ENCODE data around the gene SCFD2. TPM values are rescaled to one million over a fixed set of nuclear protein-coding genes. Genes with fewer than 3 reads are reported as not detected.
A peak's percentile ranks its signal among the peaks of the same experiment; 100 is the strongest.

Gene SCFD2
- polyA plus RNA-seq, 4 donors, result 12.0 to 15.5 (median 14.1) TPM

DNA sequence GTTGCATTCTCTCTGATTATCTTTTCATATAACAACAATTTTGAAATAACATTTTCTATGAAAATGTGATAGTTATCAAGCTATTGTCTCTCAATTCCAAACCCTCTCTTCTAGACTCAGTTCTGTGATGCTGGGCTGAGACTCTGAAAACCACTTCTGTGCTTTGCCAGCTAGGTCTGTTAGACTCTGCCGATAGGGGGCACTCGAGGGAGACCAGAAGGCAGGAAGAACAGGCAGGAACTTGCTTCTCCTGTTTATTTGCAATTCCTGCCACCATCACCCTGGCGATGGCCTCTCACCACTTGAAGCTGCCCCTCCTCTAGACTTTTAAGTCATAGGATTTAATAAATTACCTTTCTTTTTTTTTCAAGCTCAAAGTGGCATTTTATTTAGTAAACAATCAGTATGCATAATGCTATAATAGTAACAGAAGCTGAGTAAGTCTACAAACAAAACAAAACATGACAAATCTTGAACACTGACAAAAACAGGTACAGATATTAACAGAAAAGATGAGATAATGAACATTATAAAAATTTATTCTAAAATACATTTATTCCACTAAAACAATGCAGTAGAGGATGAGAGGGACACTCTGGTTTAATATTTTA lies 454.1 kb downstream of the SCFD2 start:
- peak in 1 of 4 donors; percentile 32 for DNase-seq (ENCODE audit: low read depth in 4 of 4, low spot score in 2 of 4)

DNA sequence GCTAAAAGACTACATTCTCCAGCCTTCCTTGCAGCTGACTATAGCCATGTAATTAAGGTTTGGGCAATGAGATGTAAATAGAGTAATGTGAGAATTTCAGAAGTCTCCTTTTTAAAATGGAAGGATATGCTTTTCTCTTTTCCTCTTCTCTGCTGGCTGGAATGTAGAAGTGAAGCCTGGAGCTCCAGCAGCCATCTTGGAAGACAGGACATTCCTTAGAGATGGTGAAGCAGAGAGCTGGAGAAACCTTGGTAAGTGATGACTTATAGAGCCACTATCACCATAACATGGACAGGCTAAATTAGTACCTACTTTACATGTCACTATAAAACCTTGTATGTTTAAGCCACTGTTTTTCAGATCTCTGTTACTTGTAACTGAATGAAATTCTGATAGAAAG lies 455.7 kb downstream of the SCFD2 start:
- DNase-seq (ENCODE audit: low read depth in 4 of 4, low spot score in 2 of 4), result no peak

DNA sequence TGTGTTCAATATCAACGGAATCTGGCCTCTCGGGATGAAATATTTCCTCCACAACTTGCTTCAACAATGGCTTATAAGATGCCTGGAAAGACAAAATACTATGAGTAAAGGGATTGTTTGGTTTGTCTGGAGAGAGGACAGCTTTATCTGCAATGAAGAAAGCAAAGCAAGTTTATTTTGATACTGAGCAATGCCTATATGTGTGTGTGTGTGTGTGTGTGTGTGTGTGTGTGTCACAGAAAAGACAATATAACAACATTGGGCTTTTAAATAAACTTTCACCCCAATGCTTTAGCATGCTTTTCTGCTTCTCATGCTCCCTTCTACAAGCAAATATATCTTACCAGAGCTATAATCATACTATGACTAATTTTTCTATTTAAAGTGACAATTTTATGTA lies 458.4 kb downstream of the SCFD2 start:
- no peak for DNase-seq (ENCODE audit: low read depth in 4 of 4, low spot score in 2 of 4)

DNA sequence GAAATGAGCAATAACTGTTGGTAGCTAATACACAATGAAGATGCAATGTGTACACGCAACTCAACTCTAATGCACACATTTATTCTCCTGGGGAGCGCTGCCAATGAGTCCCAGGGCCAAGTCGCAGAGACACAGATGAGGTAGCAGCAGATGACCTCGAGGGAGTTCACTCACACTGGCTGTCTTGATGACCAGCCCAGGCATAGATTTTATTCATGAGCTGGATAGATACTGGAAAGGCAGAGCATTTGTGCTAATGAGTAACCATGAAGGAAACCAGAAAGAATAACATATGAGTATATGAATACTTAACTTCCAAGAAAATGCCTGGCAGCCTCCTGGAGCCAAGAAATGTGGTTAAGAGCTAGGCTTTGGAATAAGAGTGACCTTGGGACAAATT lies 461.4 kb downstream of the SCFD2 start:
- DNase-seq (ENCODE audit: low read depth in 4 of 4, low spot score in 2 of 4), result no peak

DNA sequence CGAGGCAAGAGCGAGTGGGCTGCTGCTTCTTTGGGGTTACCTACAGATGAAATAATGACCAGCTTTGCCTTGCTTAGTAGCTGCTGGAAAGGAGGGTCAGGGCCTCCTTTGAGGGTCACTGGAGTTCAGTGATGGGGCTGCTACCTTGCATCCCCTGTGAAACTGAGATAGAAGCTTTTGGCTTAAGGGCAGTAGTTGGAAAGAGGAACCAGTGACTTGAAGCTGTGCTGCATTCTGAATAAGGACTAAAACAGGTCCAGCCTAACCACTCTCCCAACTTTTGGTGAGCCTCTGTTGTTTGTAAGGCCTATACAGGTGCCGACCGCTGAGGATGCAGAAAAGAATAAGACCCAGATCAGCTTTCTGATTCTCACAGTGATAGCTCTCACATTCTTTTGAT lies 462.6 kb downstream of the SCFD2 start:
- no peak for DNase-seq (ENCODE audit: low read depth in 4 of 4, low spot score in 2 of 4)

DNA sequence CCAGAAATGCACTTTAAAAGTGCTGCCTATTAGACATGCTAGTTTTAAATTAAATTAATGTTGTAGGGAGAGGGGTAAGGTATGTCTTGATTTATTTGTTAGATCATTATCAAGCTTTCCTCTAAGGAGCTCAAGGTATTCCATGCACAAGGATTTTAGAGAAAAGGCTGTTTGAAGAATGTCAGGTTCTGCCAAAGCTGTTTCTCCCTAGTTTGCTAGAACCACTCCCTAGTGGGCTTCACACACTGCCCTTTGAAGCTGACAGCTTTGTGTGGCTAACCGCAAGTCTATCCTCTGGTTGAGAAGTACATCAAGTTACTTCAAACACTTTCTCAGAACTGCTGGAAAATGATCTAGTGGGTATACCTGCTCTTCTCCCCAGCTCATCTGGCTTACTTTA lies 471.4 kb downstream of the SCFD2 start:
- no peak for DNase-seq (ENCODE audit: low read depth in 4 of 4, low spot score in 2 of 4)

DNA sequence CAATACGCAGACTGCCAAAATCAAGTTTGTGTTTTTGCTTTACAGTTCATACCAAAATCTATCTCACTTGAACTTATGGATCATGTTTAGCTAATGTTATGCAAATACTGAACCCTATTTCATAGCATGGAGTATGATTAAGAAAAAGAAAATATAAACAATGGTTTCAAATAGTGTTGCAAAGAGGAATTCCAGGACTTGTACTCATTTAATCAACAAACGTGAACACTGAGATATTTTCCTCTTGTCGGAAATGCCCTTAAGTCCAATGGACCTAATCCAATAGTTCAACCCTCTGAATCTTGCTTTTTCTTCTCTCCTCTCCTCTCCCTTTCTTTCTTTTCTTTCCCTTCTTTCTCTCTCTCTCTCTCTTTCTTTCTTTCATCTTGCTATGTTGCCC lies 473.0 kb downstream of the SCFD2 start:
- no peak for DNase-seq (ENCODE audit: low read depth in 4 of 4, low spot score in 2 of 4)

DNA sequence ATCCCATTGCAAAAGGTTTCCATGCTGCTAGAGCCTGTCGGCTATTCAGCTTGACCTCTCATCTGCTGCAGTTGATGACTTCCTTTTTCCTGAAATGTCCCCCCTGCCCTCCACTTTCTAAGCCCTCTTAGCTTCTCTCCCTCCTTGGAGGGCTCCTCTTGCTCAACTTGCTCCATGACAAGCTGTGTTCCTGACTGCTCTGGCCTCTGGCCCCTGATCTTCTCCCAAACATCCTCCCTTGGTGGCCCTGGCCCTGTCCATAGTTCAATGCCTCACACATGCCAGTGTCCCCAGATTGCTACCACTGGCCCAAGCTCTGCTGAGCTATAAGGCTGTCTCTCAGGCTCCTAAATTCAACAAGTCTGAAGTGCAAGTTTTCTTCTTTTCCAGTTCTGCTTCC lies 474.1 kb downstream of the SCFD2 start:
- DNase-seq (ENCODE audit: low read depth in 4 of 4, low spot score in 2 of 4), result no peak

DNA sequence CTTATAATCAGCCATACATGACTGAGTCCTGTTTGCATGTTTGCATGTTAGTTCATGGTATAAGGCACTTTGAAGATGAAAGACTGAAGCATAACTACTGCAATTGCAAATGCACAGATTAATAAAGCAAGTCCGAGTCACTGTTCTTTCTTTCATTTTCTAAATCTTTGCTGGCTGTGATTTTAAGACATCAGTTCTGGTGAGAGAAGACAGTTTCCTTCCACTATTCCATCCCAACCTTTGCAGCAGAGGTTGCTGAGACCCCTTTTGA lies 475.4 kb downstream of the SCFD2 start:
- DNase-seq (ENCODE audit: low read depth in 4 of 4, low spot score in 2 of 4), result no peak

DNA sequence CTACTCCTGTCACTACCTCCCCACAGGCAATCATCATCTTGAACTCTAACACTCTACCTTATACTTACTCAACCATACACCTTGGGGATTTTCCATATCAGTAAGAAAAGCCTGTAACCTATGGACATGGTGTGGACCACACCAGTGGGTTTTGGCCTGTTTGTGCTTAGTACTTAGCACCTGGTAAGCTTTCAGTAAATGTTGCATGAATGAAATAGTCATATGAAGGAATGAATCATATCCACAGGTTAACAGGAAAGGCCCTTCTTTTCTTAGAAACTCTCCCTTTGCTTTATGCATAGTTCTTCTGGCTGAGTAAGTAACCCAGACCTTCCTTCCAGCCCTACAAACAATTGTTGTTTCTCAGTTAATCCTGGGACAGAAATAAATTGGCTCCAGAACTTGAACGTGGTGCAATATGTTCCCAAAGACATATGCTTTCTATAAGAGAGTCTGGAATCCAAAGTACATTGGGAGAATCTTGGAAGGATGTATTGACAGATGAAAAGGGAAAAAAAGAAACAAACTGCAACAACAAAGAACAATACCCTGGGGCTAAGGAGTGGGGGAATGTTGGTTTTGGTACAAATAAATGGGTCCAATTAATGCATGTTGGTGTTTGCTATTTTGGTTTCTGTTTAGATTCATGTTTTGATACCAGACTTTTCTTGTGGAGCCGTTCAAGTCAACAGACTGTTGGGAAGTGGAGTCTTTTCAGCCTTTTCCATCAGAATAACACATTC lies 475.9 kb downstream of the SCFD2 start:
- no peak for DNase-seq (ENCODE audit: low read depth in 4 of 4, low spot score in 2 of 4)

DNA sequence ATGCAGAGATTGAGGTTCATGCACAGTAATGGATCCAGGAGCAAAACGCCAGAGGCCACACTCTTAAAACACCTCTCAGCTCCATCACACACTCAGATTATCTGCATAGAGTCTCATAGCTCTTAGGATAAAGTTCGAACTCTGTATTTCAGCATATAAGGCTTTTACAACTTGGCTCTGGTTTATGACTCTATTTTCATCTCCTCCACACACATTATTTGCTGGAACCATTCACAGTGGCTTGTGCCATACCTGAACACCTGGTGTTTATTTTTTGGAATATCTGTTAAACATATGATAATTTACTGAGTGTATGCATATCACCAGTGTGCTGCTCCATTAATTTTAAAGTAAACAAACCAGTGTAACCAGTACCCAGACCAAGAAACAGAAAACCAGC lies 476.5 kb downstream of the SCFD2 start:
- DNase-seq (ENCODE audit: low read depth in 4 of 4, low spot score in 2 of 4), result no peak

DNA sequence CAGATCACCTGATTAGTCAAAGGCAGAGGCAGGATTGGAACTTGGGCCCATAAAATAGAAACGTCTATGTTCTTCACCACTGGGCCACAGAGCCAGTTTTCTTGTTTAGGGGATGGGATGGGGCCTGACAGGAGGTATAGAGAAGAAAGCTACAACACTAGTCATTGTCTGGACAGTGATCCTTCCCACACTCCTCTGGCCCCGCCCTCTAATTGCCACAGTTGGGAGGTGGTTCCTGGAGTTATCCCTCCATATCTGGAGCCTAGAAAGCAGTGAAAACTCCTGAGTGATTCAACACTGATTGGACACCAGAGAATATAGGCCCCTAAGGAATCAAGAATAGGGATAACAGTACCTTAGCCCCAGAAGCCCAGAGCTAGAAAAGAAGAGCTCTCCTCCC lies 480.9 kb downstream of the SCFD2 start:
- no peak for DNase-seq (ENCODE audit: low read depth in 4 of 4, low spot score in 2 of 4)

DNA sequence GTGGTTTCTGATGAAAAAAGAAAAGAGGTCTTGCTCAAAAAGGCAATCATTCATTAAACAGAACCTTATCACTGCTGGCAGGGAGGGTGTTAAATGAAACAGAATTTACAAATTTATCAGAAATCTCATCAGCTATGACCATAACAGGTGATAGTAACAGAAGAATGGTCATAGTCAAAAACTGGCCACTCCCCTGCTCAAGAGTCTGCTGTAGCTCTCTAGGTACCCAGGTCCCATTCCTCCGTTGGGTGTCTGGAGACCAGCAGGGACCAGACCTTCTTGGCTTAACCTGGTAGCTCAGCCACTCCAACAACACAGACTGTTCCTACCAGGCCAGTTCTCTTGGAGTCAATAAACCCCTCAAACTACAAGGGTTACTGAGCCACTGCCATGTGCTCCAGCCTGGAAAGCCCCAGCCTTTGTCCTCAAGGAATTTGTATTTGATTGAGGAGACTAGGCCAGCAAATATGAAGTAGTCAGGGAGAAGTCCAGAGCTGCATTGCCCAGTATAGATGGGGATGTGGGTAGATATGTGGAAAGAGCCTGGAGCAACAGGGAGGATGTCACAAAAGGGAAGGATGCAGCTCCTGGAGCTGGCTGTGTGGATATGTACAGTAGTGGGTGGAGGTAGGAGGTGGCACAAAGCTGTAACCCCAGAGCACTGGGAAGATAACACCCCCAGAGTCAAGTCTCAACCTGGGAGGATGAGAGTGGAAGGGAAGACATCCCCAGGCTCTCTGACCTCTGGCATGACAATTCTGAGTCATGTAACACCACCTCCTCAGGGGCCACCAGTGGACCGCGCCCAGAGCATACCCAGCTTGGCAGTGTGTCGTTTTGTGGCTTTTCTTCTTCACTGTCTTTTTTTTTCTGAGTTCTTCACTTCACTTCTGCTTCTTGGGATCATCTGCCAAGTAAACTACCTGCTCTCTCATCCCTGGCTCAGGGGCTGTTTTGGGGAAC lies 481.9 kb downstream of the SCFD2 start:
- DNase-seq (ENCODE audit: low read depth in 4 of 4, low spot score in 2 of 4), result no peak

DNA sequence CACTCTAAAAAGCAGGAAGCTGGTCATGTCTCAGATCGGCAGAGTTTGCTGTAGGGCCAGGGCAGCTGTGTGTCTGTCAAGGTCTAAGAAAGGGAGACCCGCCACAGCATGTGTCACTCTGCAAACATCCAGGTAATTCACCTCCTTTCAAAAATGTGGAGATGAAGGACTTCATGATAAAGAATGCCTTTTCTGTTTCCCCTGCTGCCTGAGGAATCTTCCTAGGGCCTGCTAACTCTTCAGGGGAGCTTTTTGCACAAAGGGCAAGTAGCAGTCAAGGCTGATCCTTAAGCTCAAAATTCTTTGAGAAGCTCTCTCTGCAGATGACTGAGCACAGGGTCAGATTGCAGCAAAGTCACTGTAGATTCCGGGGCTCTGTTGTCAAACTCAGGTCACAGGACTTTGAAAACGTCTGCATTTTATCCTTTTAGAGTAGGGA lies 482.7 kb downstream of the SCFD2 start:
- no peak for DNase-seq (ENCODE audit: low read depth in 4 of 4, low spot score in 2 of 4)

DNA sequence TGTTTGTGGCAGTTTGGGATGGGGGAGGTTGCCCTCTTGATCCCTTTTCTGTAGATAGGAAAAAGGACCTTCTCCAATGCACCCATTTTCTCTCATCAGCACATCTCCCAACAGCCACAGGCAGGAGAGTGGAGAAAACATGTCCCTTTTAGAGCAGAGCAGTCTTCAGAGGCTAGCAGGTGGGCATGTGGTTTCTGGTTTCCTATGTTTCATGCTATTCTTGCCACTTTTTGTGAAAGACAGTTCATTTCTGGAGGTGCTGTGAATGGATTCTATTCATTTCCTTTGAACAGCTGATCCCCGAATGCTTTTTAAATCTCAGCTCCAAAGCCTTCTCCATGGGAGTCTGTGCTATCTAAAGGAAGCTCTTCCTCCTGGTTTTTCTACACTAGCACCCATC lies 484.9 kb downstream of the SCFD2 start:
- no peak for DNase-seq (ENCODE audit: low read depth in 4 of 4, low spot score in 2 of 4)

DNA sequence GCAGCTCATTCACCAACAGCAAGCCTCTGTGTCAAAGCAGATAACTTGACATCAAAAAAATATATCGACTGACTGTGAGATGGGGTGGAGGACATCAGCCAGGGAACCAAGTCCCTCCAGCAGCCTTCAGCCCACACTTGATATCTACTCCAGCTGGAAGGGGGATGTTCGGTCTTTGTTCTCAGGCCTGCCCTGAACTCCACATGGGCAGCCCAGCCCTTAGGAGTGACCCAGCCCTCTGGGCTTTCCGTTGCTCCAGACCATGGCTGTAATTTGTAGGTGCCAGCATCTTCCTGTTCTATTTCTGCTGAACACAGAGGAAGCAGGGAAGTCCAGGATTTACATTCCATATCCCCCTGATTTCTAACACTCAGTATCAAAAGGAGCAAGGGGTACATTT lies 486.4 kb downstream of the SCFD2 start:
- DNase-seq (ENCODE audit: low read depth in 4 of 4, low spot score in 2 of 4), result no peak

DNA sequence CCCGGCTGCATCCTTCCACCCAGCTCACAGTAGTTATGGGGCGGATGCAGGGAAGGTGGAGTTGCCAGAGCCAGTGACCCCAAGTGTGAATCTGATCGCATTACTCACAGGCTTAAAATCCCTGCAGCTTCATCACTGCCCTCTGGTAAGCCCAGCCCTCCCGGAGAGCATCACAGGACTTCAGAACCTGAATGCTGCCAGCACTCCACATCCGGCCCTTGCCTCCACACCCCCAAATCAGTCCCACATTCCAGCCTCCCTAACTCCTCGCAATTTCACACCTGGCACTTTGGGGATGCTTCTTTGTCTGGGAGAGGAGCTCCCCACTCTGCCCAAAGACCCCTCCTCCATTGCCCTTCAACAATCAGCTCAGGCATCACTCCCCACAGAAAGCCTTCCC lies 488.2 kb downstream of the SCFD2 start:
- no peak for DNase-seq (ENCODE audit: low read depth in 4 of 4, low spot score in 2 of 4)

DNA sequence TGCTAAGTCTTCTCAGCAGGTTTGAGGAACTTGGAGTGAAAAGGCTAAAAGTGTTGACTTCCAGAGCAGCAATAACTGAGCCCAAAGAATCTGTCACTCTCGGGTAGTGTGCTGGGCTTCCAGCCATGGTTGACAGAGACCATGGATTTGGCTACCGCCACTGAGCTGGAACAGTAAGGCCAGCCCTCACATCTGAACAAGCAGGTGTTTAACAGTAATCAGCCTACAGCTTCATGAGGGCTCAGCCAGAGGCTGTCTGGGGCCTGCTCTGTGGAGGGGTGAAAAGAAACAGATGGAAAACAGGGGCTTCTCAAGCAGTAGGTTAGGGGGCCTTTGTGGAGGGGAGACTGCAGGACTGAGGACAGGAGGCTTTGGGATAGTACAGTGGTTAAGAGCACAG lies 488.8 kb downstream of the SCFD2 start:
- no peak for DNase-seq (ENCODE audit: low read depth in 4 of 4, low spot score in 2 of 4)

DNA sequence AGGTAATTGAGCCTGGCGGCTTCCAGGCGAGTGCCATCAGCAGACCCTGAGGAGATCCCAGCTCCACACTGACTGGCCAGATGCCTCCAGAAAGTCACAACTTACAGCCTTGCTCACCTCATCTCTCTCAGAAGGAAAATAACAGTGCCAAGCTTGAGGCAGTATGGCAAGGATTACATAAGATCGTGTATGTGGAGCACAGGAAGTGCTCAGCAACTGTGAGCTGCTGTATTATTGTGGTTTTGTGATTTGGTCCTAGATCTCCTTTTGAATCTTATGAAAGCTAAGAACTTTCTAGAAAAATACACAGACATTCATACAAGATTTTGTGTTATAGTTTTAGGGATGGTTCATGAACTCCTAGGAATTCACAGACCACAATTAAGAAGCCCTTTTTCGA lies 489.8 kb downstream of the SCFD2 start:
- DNase-seq (ENCODE audit: low read depth in 4 of 4, low spot score in 2 of 4), result no peak

DNA sequence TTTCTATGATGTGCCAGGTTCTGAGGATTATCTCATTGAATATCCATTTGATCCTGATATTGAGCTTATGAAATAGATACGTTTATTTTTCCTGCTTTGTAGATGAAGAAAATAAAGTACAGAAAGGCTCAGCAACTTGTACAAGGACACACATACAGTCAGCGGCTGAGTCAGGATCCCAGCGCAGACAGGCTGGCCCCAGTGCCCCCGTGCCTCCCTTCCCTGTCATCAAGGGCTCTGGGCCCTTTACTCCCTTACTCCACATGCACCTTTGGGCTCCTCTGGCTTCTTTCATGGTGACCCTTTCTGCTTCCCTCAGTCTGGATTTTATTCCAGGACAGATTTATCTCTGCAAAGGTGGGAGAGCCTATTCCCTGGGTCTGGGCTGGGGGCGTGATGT lies 490.9 kb downstream of the SCFD2 start:
- no peak for DNase-seq (ENCODE audit: low read depth in 4 of 4, low spot score in 2 of 4)

DNA sequence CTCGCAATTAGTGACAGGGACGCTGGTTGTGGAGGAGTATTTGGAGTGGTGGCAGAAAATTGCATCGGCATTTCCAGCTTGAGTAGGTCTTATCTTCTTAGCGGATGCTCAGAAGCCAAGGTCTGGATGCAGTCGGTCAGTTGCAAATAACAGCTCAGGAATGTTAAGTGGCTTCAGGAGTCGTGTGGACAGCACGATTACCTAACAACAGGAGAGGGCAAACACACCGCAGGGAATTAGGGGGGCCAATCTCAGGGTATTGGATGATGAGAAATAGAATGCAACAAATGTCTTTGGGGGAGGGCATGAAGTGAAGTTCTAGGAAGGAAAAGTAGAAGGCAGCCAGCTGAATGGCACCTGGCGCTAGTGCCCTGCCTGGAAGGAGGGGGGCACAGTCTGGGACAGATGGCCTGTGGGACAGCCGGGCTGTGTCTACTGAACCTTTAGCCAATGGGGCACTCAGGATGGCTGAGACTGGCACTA lies 492.0 kb downstream of the SCFD2 start:
- DNase-seq (ENCODE audit: low read depth in 4 of 4, low spot score in 2 of 4), result no peak

DNA sequence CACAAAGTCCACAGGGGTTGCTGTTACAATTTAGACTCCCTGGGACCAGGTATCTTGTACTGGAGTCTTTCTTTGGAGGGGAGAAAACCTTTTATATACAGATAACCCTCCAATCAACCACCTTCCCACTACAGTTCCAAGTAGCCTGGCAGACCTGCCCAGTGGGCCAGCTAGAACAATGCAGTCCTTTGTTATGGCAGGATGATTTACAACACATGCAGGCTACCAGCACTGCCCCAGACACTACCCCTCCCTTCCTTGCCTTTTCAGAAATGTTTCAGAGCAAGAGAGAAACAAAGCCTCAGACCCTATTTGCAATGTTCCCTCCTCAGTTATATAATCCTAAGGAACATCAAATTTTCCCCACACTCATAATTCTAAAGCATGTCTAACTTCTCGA lies 492.7 kb downstream of the SCFD2 start:
- no peak for DNase-seq (ENCODE audit: low read depth in 4 of 4, low spot score in 2 of 4)

All from left renal cortex interstitium (tissue), 4 donors.